ENCODE data around the gene GALNT2. TPM values are rescaled to one million over a fixed set of nuclear protein-coding genes. Genes with fewer than 3 reads are reported as not detected.

GALNT2 gene
- total and polyA plus RNA-seq, 12 donors: 22.3 to 220 (median 85.7) TPM

DNA sequence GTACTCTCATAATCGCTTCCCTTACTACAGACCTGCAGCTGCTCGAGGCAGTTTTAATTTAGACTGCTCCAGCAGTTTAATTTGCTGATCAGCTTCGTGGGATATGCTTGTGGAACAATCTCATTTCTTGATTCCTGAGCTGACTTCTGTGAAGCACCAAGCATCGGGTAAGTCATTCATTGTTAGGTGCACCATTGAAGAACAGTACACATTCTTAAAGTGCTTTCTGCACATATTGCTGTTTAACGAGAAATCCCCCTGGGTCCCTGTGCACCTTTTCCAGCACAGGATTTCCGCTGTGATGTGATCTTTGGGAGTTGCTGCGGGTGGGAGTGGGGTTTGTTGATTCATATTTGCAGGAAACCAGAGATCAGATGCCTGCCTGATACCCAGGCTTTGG, 9.1 kb downstream of the GALNT2 start:
- intact Hi-C loops (cut with DNase I): no loop called here
- H3K9me3 ChIP-seq (replicated peaks in 1 of 3): no peaks in the 10 kb centered on the region
- H3K27me3 ChIP-seq: no peaks in the 10 kb centered on the region
- H3K27ac ChIP-seq: peak overlapping the region in 1 of 5 donors; percentile 66
- no peak for DNase-seq
- H3K36me3 ChIP-seq (replicated peaks in 1 of 2): no peaks in the 10 kb centered on the region
- 87 to 92% (median 91%) methylated on average over 7 of the region's 7 CpGs for WGBS, 4 donors
- no peak overlapping the region for H3K4me3 ChIP-seq
- peaks cover 21 to 63% of the 10 kb centered on the region in 2 donors for H3K4me1 ChIP-seq (replicated peaks in 1 of 2)
- TF ChIP-seq, protein P1, sequence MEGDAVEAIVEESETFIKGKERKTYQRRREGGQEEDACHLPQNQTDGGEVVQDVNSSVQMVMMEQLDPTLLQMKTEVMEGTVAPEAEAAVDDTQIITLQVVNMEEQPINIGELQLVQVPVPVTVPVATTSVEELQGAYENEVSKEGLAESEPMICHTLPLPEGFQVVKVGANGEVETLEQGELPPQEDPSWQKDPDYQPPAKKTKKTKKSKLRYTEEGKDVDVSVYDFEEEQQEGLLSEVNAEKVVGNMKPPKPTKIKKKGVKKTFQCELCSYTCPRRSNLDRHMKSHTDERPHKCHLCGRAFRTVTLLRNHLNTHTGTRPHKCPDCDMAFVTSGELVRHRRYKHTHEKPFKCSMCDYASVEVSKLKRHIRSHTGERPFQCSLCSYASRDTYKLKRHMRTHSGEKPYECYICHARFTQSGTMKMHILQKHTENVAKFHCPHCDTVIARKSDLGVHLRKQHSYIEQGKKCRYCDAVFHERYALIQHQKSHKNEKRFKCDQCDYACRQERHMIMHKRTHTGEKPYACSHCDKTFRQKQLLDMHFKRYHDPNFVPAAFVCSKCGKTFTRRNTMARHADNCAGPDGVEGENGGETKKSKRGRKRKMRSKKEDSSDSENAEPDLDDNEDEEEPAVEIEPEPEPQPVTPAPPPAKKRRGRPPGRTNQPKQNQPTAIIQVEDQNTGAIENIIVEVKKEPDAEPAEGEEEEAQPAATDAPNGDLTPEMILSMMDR (IDR thresholded peaks at IDR 0.05): no peak
- TF ChIP-seq POLR2A (IDR thresholded peaks at IDR 0.05): no peak

DNA sequence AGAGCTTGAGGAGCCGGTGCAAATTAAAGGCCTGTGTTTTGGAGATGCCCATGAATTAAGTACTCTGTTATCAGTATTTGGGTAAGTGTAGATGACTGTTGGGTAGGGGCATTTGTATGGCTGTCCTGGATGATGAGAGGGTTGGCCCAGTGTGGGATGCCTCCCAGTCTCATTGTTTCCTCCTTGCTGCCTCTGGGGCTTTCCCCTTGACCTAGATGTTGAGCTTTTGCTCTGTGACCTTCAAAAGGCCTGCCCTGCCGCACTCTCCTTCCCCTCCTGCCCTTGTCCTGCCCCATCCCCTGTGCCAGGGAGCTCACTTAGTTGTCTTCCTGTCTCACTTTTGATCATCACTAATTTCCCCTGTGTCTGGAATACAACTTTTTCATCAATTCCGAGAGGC, 10.0 kb downstream of the GALNT2 start:
- no peaks in the 10 kb centered on the region for H3K27me3 ChIP-seq
- DNase-seq: peak in 2 of 7 donors; percentile 16 to 47
- 54 to 71% (median 65%) methylated on average over 3 of the region's 3 CpGs for WGBS, 4 donors
- TF ChIP-seq POLR2A (IDR thresholded peaks at IDR 0.05): no peak
- TF ChIP-seq, protein P1 (IDR thresholded peaks at IDR 0.05): no peak
- intact Hi-C loops (cut with DNase I): no loop called here
- H3K4me1 ChIP-seq (replicated peaks in 1 of 2): peaks cover 21 to 56% of the 10 kb centered on the region in 2 donors
- no peak overlapping the region for H3K4me3 ChIP-seq
- H3K9me3 ChIP-seq (replicated peaks in 1 of 3): no peaks in the 10 kb centered on the region
- peak overlapping the region in 2 of 5 donors; percentile 57 to 66 for H3K27ac ChIP-seq
- H3K36me3 ChIP-seq (replicated peaks in 1 of 2): no peaks in the 10 kb centered on the region

DNA sequence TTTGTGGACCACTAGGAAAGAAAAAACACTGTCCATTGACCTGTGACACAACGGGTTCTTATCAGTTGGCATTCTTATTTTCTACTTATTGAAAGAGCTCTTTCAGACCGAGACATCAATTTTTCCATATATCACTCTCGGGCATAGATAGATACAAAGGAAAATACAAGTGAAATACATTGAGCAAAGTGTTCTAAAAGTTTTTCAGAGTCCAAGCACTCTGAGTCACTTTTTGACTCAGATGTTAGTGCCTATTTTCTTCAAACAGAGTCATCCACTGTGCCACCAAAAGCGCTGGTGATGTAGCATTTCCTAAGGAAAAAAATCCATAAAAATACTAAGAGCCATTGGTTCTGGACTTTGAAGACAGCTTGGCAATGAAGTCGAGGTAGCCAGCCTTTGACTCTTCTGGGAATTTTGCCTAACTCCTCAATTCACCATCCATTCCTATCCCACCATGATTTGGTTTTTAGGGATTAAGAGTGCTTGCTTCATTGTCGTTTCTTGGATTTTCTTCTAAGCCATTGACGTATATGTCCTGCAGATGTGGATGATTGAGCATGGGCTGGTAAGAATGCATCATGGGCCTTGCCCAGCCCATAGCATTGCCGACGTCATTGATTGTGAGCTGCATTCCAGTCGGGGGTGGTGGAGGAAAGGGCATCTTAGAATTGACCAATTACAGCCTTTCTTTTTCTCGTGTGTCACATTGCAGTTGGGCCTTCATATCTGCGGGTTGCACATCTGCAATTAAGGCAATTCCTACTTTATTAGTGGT, 10.6 kb downstream of the GALNT2 start:
- DNase-seq: peak in 1 of 7 donors; percentile 11

More for the DNA sequence above, 10.6 kb downstream of the GALNT2 start:
- H3K9me3 ChIP-seq (replicated peaks in 1 of 3): no peaks in the 10 kb centered on the region
- no peaks in the 10 kb centered on the region for H3K36me3 ChIP-seq (replicated peaks in 1 of 2)
- no peak for TF ChIP-seq POLR2A (IDR thresholded peaks at IDR 0.05)
- TF ChIP-seq, protein P1 (IDR thresholded peaks at IDR 0.05): peak in 2 of 6 experiments; percentile 17 to 22
- intact Hi-C loops (cut with DNase I): no loop called here
- no peak overlapping the region for H3K4me3 ChIP-seq
- peaks cover 18 to 53% of the 10 kb centered on the region in 2 donors for H3K4me1 ChIP-seq (replicated peaks in 1 of 2)
- 74 to 80% (median 78%) methylated on average over 12 of the region's 12 CpGs for WGBS, 4 donors
- H3K27ac ChIP-seq: peak overlapping the region in 2 of 5 donors; percentile 57 to 66
- H3K27me3 ChIP-seq: no peaks in the 10 kb centered on the region

All from adrenal gland (tissue), 12 donors.